ENCODE results near the gene AKAP8L. TPM values are rescaled to one million over a fixed set of nuclear protein-coding genes. Genes with fewer than 3 reads are reported as not detected.

AKAP8L gene
- total and polyA plus RNA-seq, 2 of the 8 experiments (the other 6 are each of a cell fraction or from before 2014, with no cell fraction given): 75.1 to 138 TPM

DNA sequence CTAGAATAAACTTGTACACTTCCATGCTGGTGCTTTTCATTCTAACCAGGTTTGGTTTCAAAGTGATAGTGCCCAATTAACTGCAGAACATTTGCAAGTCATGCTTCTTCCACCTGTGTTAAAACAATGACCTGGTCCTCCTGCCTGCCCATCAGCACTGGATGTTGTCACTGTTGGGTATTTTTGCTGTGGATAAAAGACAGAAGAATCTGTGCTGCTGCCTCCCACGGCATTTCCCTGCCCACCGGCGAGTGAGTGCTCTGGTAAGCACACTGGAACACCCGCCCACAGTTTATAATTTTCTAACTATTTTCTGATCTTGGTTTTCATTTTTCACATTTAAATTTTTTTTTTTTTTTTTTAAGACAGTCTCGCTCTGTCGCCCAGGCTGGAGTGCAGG lies 36.9 kb downstream of the AKAP8L start:
- Histone ChIP-seq H2AK5ac (ENCODE audit: low read depth, low read length) (no peak overlapping the region), H2AFZ (ENCODE audit: low read length) (no peak overlapping the region), H3K79me2 (ENCODE audit: control insufficient read depth in 1 of 2, insufficient read depth in 2 of 2, low read length in 2 of 2) (peaks cover 15 to 26% of the 10 kb centered on the region in 2 experiments), H4K5ac (ENCODE audit: insufficient read length, low read depth, low read length) (no peak overlapping the region), H3K79me1 (ENCODE audit: low read depth, low read length) (peaks cover under 1% of the 10 kb centered on the region; the same call in 1 of the 2 replicates), H3K9ac (replicated peaks in 1 of 4; ENCODE audit: extremely low read depth in 1 of 4, low read depth in 3 of 4, low read length in 3 of 4) (no peak overlapping the region), H3K27me3 (replicated peaks in 1 of 4; ENCODE audit: control insufficient read depth in 3 of 4, extremely low read depth in 1 of 4, insufficient read depth in 3 of 4, low read length in 3 of 4) (no peaks in the 10 kb centered on the region), H3K36me3 (ENCODE audit: control insufficient read depth in 2 of 4, insufficient read depth in 4 of 4, low read length in 3 of 4) (no peaks in the 10 kb centered on the region; a peak in 2 of 8 replicates), H3K4me2 (ENCODE audit: insufficient read depth in 1 of 2, low read depth in 2 of 2, low read length in 2 of 2) (no peak overlapping the region; a peak in 1 of 4 replicates), H3K23me2 (ENCODE audit: low read depth, low read length) (peaks cover 10% of the 10 kb centered on the region), H2BK5ac (ENCODE audit: low read depth, low read length) (no peak overlapping the region), H2BK15ac (ENCODE audit: low read length) (no peak overlapping the region), H3K27ac (ENCODE audit: low read depth, low read length) (no peak overlapping the region), H2BK120ac (replicated peaks; ENCODE audit: low read depth, low read length) (no peak overlapping the region), H3K56ac (replicated peaks; ENCODE audit: insufficient read length, low read depth, low read length) (no peak overlapping the region), H4K20me1 (replicated peaks in 1 of 2; ENCODE audit: control insufficient read depth in 1 of 2, insufficient read depth in 2 of 2, low read length in 2 of 2) (peaks cover 5 to 14% of the 10 kb centered on the region in 2 experiments), H3K18ac (ENCODE audit: extremely low read depth, low read length) (no peak overlapping the region), H3K14ac (ENCODE audit: insufficient read length) (no peak overlapping the region), H3K9me3 (ENCODE audit: insufficient read depth in 2 of 2, low read depth in 1 of 2, low read length in 1 of 2) (no peaks in the 10 kb centered on the region), H2BK12ac (ENCODE audit: low read depth, low read length) (no peak overlapping the region), H4K8ac (ENCODE audit: extremely low read depth, insufficient read depth, low read length) (no peak overlapping the region), H2BK20ac (ENCODE audit: low read length) (no peak overlapping the region), H3K4ac (replicated peaks; ENCODE audit: insufficient read length, low read depth, low read length) (no peak overlapping the region), H4K91ac (replicated peaks; ENCODE audit: insufficient read length, low read length) (no peak overlapping the region), H3K23ac (ENCODE audit: insufficient read length) (no peak overlapping the region), H3K4me1 (replicated peaks in 1 of 4; ENCODE audit: control insufficient read depth in 3 of 4, insufficient read depth in 4 of 4, low read length in 3 of 4) (peaks cover 0 to 9% (median 6%) of the 10 kb centered on the region in 4 experiments; a peak in 6 of 7 replicates), H3K4me3 (ENCODE audit: extremely low read depth in 1 of 4, insufficient read depth in 2 of 4, low read depth in 3 of 4, low read length in 4 of 4) (no peak overlapping the region)
- ChIA-PET CTCF (ENCODE audit: partially characterized antibody) (no interaction called here), POLR2A (ENCODE audit: partially characterized antibody) (interaction anchor here (0.6 to 1.1 kb wide), 3 partner anchors 11 to 36 kb away, joined by 3 to 5 read pairs (median 3); no protein-coding TSS in a partner anchor)
- DNase-seq (ENCODE audit: low read depth in 1 of 2, low spot score in 2 of 2): no peak
- TF ChIP-seq RNF2 (IDR thresholded peaks at IDR 0.05; ENCODE audit: borderline replicate concordance, low read depth, low read length, missing control alignments, poor library complexity, severe bottlenecking): no peak
- TF ChIP-seq BCL11A (IDR thresholded peaks at IDR 0.05; ENCODE audit: low read depth in 2 of 2, low read length in 2 of 2): no peak
- TF ChIP-seq, protein P1, sequence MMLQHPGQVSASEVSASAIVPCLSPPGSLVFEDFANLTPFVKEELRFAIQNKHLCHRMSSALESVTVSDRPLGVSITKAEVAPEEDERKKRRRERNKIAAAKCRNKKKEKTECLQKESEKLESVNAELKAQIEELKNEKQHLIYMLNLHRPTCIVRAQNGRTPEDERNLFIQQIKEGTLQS (IDR thresholded peaks at IDR 0.05; ENCODE audit: insufficient read depth, low read depth, low read length): no peak
- no peak for TF ChIP-seq SUZ12 (IDR thresholded peaks at IDR 0.05; ENCODE audit: low read length)
- TF ChIP-seq GTF2F1 (IDR thresholded peaks at IDR 0.05; ENCODE audit: borderline replicate concordance, low read depth, low read length): no peak
- no peak for TF ChIP-seq TCF12 (IDR thresholded peaks at IDR 0.05; ENCODE audit: low read depth, low read length)
- no peak for TF ChIP-seq ASH2L (IDR thresholded peaks at IDR 0.05; ENCODE audit: low read length)
- no peak for TF ChIP-seq BACH1 (IDR thresholded peaks at IDR 0.05; ENCODE audit: low read length)
- no peak for TF ChIP-seq HDAC6 (IDR thresholded peaks at IDR 0.05; ENCODE audit: low read depth, low read length)
- WGBS, 2 experiments (ENCODE audit: extremely low coverage in 1 of 2, insufficient coverage in 1 of 2, insufficient read length in 1 of 2, insufficient replicate concordance in 2 of 2, low coverage in 1 of 2, low lambda C conversion rate in 2 of 2, missing lambda C conversion rate in 1 of 2): 90% methylated on average over 6 of the region's 6 CpGs; no CpG with 5 or more reads in 1 of the 2 experiments
- FAIRE-seq: no peak

Measured in H1 (cell line).